GM19035 (cell line): ENCODE data around the gene CYP4F22.
"Not testable (repeated sequence)": the region's sequence is repeated elsewhere in the genome, so short reads cannot be mapped to it uniquely, and the experiment has no call there.

Experiments
- ATAC-seq: cut with Tn5 transposase; IDR thresholded peaks from one replicate; pipeline ENCODE4 v1.9.1; 2021; ENCODE audit not compliant: unreplicated experiment

CYP4F22 gene

DNA sequence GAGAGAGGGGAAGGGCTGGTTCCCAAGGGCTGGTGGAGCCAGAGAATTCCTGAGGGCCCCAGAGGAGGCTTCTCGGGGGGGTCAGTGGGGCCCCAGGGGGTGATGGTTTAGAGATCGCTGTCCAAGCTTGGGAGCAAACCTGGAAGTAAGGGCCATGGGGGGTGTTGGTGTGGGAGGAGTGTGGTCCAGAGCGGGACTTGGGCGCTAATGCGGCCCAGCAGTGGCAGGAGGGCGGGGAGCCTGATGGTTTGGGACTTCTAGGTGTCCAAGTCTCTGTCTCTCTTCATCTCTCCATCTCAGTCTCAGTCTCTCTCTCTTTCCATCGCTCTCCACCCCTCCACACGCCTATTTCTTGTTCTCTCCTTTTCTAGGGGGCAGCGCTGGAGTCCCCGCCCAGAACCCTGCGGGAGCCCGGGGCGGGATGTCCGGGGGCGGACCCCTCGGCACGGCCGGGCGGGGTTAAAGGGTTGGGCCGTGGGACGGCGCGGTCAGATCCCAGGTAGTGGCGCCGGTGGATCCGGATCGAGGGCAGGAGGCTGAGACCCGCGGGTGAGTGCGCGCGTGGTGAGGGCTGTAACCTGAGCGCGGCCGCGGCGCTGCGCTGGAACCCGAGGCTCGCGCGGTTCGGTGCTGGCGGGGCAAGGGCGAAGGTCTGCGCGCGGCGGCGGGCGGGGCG, at the start of gene CYP4F22:
Gene CYP4F22 (plus strand): TSS at position 491 of the 676 bp plus-strand sequence. CDS start 16,812 bp downstream, outside the sequence.
- no peak for ATAC-seq

DNA sequence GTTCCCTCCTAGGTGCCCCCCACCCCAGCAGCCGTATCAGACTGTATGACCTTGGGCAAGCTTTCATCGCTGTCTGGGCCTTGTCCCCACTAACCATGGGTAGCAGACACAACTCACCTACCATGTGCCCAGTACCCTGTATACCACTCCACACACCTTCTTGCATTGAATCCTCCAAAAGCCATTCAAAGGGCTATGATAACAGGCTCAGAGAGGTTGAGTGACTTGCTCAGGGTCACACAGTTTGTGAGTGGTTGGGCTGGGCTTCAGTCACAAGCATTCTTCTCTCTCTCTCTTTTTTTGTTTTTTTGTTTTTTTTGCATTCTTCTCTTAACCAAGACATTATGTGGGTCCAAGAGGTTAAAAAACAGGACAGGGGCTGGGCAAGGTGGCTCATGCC, 46.6 kb upstream of the CYP4F22 start:
- ATAC-seq: no peak

DNA sequence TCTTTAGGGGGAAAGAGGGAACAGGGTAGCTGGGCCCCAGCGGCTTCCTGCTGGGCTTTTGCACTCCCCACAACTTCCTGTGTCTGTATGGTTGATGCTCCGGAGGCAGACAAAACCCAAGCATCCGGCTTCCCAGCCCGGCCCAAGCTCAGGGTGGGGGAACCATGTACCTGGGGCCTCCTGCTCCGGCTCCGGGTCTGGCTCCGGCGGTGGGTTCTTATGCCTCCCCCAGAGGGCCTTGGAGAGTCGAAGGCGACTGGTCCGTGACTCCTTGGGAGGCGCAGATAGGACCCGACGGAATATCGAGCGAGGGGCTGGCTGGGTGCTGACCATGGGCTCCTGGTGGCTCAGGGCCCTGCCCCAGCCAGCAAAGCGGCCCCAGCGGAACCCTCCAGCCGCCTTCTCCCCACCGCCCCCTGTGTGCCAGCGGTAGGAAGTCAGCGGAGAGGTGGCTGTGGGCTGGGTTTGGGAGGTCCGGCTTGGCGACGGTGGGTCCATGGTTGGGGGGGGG, 44.4 kb upstream of the CYP4F22 start:
- ATAC-seq: peak; percentile 52

DNA sequence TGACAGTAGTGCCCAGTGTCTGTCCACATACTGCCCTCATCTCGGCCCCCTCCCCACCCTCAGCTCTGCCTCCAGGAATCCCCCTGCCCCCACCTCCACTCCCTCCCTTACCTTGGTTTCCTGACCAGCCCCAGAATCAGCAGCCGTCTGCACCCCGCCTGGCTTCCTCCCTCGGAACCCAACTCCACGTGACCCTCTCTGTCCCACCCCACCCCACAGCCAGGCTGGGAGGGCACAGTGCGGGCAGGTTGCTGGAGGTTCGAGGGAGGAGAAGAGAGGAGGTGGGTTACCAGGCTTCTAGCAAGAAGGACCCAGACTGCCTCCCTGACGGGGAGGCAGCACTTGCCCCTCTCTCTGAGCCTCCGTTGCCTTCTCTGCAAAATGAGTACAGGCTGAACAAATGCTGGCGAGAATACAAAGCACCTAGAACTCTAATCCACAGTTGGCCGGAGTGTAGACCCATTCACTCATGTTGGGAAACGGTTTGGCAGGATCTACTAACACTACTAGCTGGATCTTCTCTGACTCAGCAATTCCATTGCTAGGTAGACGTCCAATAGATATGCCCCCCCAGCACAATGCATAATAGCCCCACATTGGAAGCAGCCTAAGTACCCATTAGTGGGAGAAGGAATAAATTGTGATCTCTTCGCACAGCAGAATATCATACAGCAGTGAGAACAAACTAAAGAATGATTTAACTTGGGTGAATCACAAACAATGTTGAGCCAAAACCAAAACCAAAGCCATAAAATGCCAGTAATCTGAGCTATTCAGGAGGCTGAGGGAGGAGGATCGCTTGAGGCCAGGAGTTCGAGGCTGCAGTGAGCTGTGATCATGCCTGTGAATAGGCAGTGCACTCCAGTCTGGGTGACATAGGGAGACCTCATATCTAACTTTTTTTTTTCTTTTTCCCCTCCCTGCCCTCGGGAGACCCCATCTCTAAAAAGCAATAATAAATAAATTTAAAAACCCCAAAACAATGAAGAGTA, 43.6 kb upstream of the CYP4F22 start, which contains the start of gene RASAL3:
Gene RASAL3 (minus strand): TSS at position 151 of the 992 bp plus-strand sequence. CDS start 186 bp downstream, outside the sequence.
- peak; percentile 41 for ATAC-seq

DNA sequence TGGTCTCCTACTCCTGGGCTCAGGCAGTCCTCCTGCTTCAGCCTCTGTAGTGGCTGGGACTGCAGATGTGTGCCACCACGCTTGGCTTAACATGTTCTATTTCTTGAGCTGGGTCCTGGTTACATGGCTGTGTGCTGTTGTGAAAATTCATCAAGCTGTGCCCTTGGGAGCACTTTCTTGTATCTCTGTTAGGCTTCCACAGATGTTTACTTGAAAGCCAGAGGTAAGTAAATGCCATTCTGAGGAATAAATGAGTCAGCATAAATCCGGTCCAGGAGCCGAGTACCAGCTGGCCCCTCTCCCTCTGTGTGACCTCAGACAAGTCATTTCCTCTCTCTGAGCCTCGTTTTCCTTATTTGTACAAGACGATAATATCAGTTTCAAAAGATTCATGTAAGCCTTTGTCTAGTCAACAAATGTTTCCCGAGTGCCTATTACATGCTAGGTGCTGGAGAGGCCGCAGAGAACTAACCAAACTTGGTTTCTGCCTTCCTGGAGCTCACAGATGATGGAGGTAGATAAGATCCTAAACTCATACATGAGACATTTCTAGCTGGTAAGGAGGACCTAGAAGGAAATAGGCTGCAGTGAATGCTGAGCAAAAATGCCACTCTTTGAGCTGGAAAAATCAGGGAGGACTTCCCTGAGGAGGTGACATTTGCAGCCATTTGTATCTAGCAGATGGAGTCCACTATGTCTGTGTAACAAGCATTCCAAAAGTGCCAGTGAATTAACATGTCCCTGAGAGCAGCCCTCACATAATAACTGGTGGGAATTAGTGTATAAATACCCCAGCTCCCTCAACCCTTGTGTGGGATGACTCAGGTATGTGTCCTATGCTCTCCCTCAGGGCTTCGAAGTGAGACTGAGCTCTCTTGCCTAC, 41.2 kb upstream of the CYP4F22 start:
- ATAC-seq: peak; percentile 56

DNA sequence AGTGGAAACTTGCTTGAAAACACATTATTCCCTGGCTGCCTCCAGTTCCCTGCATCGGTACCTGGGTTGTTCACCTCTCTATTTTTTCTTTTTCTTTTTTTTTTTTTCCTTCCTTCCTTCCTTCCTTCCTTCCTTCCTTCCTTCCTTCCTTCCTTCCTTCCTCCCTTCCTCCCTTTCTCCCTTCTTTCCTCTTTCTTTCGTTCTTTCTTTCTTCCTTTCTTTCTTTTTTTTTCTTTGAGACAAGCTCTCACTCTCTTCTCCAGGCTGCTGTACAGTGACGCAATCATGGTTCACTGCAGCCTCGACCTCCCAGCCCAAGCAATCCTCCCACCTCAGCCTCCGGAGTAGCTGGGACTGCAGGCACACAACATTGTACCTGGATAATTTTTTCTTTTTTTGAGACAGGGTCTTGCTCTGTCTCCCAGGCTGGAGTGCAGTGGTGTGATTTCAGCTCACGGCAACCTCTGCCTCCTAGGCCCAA, 40.6 kb upstream of the CYP4F22 start:
- ATAC-seq: no peak

DNA sequence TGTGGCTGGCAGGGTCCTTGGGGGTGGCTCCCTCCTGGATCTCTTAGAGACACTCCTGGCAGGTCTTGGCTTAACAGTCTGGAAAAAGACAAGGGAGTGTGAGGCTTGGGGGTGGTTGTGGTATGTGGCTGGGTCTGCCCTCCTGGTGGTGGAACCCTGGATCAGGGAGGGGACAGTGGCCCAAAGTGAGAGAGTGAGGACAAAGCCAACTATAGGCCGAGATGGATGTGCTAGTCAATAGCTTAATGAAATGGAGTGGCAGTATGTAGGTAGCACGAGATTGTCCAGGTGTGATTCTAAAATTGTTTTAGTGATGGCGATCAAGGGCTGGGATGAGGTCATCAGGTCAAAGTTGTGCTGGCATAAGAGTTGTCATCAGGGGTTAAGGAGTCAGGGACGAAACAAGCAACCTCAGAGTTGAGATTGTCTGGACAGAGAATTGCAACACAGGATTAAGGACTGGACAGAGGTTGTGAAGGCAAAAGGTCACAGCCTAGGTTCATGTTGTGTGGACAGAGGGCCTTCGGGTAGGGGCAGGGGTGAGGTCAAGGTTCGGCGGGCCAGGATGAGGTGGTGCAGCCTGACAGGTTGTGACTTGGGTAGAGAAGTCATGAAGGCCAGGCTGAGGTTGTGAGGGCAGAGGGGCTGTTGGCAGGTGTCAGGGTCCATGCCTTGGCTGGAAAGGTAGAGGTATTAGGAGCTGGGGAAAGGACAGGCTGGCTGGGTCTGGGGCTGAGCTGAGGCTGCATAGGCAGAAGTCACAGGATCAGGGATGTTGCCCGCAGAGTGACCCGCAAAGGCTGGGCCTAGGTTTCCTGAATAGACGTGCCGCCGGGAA, 39.4 kb upstream of the CYP4F22 start:
- no peak for ATAC-seq

DNA sequence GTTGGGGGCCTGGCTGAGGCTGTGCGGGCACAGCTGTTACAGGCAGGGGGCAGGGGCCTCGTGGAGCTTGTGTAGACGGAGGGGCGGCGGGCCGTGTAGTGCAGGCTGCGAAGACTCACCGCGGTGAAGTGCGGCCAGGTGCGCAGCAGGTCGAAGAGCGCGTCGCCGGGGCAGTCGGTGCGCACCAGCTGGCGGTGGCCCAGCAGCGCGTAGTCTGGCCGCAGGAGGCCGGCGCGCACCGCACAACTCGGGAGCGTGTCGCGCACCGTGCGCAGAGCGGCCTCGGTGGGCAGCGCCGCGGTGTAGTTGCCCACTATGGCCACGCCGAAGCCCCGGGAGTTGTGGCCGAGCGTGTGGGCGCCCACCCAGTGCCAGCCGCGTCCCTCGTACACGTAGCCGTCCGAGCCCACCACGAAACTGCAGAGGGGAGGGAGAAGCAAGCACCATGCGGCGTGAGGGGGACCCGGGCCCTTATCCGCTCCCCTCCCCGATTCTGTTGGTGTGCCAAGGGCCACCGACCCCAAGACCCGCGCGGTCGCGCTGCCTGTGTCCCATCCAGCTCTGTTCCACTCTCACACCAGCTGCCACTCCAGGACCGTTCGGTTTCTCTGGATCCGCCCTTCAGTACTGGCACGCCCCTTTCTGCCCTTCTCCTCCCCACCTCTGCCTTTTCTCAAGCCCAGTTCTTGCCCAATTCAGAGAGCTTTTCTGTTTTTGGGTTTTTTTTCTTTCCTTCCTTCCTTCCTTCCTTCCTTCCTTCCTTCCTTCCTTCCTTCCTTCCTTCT, 38.6 kb upstream of the CYP4F22 start:
- no peak for ATAC-seq

DNA sequence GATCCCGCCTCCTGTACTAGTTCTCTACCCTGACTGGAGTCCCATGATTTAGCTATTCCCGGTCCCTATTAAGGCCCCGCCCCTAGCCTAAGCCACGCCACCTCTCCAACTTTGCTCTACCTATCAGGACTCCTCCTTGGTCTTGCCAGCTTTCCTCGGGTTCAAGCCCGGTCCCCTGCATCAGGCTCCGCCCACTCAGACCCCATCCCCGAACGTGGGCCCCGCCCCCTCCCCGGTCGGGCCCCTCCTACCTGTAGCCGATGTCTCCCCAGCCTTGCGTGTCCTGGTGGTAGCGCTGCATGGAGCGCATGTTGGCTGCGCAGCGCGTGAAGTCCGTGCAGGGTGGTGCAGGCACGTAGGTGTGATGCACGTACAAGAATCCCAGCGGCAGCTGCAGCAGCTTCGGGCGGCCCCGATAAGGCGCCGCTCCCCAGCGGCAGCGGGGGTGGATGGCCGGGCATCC, 36.7 kb upstream of the CYP4F22 start:
- no peak for ATAC-seq

DNA sequence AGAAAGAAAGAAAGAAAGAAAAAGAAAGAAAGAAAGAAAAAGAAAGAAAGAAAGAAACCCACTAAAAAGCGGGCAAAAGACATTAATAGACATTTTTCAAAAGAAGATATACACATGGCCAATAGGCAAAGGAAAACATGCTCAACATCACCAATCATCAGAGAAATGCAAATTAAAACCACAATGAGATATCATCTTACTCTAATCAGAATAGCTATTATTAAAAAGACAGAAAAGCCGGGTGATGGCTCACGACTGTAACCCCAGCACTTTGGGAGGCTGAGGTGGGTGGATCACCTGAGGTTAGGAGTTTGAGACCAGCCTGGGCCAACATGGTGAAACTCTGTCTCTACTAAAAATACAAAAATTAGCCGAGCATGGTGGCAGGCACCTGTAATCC, 34.5 kb upstream of the CYP4F22 start:
- not testable (repeated sequence) for ATAC-seq

DNA sequence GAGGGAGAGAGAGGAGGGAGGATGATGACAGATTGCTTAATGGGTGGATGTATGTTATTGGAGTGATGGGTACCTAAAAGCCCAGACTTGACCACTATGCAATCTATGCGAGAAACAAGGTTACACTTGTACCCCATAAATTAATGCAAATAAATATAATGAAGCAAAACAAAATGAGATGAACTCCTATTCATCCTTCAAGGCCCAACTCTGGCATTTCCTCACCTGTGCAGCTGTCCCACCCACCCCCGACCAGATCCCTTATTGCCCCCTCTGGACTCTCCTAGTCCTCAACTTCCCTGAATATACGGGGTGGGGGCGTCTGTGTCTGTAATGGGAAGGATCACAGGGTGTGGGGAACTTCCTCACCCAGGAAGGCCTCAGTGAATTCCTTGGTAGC, 33.2 kb upstream of the CYP4F22 start:
- no peak for ATAC-seq

DNA sequence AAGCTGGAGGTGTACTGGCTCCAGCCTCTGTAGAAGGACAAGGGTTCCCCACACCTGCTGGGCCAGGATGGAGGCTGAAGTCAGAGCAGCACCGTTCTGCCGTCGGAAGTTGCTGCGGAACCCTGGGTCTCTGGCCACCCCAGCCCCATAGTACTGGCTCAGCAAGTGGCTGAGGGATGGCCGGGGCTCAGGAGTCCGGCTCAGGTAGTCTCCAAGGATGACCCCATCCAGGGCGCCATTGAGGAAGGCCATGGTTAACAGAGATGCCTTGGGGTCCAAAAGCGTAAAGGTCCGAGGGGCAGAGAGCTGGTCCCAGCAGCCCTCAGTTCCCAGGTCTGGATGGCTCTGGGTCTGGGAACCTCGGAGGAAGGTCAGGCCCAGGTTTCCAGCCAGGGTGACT, 32.7 kb upstream of the CYP4F22 start:
- ATAC-seq: no peak

DNA sequence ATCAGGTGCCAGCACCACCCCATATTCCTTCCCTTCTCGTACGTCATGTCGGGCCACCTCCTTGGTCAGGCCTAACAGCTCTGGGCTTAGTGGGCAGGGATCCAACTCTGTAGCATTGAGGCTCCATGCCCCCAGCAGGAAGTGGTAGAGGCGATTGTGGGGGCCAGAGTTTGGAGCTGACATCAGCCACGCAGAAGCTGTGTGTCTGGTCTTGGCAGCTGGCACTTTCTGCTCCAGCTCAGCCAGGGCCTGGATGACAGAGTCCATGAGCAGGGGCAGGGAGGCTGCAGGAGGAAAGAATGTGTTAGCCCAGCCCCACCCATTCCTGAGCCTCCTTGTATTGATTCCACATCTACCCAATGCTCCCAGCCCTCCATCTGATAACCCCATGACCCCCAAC, 32.0 kb upstream of the CYP4F22 start:
- no peak for ATAC-seq

DNA sequence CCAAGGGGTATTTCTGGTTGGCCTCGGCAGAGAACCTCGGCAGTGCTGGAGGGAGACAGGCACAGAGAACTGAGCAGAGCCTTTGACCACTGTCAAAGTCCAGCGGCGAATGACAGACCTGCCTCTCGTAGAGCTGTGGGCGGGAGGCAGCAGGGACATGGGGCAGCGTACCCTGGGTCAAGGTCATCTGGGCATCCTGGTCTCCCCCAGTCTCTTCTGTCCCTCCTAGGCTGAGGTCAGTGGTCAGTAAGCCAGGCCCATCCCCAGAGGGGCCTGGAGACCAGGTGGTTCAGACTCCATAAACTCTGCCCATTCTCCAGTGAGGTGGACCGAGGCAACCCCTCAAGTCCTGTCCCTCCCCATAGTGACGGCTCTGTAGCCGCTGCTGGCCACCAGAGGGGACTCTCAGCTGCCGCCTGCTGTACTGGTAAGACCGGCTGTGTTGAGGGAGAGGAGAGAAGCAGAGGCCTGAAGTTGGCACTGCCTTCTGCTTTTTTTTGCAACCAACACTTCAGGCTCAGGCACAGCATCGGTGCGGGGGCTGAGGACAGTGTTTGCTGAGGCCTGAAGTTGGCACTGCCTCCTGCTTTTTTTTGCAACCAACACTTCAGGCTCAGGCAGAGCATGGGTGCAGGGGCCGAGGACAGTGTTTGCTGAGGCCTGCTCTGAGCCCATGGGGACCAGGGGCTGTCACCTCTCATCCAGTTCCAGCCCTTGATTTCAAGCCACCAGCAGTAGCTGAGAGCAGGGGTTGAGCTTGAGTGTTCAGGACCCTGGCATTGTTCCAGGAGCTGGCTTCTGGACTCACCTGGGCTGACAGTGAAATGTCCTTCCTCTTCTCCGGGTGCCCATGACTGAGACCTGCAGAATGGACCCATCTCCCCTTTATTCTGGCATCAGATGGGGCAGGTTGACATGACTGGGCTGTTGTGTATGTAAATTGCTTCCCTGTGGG, 28.7 kb upstream of the CYP4F22 start, which contains the start of gene PGLYRP2:
Gene PGLYRP2 (minus strand): TSS at position 111 of the 955 bp plus-strand sequence. CDS start 130 bp downstream, outside the sequence.
- ATAC-seq: no peak

DNA sequence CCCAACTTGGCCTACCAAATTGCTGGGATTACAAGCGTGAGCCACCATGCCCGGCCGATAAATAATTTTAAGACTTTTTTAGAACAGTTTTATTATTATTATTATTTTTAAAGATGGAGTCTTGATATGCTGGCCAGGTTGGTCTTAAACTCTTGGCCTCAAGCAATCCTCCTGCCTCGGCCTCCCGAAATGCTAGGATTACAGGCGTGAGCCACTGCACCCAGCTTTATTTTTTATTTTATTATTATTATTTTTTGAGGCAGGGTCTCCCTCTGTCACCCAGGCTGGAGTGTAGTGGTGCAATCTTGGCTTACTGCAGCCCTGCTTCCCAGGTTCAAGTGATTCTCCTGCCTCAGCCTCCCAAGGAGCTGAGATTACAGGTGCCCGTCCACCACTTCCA, 27.3 kb upstream of the CYP4F22 start:
- ATAC-seq: not testable (repeated sequence)

DNA sequence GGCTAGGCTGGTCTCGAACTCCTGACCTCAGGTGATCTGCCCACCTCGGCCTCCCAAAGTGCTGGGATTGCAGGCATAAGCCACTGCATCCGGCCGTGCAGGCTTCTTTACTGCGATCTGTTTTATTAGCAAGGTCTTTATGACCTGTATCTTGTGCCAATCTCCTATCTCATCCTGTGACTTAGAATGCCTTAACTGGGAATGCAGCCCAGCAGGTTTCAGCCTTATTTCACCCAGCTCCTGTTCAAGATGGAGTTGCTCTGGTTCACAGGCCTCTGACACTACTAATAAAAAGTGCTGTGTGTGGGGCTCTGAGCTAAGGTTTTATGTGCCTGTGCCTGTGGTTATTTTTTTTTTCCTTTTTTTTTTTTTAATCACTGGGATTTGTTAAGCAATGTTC, 22.6 kb upstream of the CYP4F22 start:
- ATAC-seq: not testable (repeated sequence)

DNA sequence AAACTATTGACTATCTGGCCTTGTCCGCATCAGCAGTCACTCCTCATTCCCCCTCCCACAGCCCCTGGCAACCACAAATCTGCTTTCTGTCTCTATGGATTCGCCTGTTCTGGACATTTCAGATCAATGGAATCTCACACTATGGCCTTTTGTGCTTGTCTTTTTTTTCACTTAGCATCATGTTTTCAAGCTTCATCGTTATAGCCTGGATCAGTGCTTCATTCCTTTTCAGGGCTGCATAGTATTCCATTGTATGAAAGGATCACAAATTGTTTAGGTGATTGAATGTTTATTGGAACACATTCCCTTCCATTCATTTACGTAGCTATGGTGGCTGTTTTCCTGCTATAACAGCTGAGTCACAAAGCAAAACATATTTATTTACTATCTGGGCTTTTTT, 21.3 kb upstream of the CYP4F22 start:
- no peak for ATAC-seq
